ENCODE data around the gene CIC.
"Not testable (repeated sequence)": the region's sequence is repeated elsewhere in the genome, so short reads cannot be mapped to it uniquely, and the experiment has no call there.

Gene CIC

GRCh38 chr19:42335971-42336370 lies 66.9 kb downstream of the CIC start:
- no peak for DNase-seq

- DNase-seq, result not testable (repeated sequence)
Measured at GRCh38 chr19:42339126-42339860, 70.2 kb downstream of the CIC start.

DNA sequence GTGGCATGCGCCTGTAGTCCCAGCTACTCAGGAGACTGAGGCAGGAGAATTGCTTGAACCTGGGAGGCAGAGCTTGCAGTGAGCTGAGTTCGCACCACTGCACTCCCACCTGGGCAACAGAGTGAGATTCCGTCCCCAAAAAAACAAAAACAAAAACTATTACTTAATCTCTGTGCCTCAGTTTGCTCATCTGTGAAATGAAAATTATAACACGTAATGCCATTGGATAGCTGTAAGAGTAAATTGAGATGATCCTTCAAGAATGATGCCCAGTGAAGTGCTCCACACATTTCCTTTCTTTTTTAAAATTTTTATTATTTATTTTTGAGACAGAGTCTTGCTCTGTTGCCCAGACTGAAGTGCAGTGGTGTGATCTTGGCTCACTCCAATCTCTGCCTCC lies 70.9 kb downstream of the CIC start:
- not testable (repeated sequence) for DNase-seq

DNA sequence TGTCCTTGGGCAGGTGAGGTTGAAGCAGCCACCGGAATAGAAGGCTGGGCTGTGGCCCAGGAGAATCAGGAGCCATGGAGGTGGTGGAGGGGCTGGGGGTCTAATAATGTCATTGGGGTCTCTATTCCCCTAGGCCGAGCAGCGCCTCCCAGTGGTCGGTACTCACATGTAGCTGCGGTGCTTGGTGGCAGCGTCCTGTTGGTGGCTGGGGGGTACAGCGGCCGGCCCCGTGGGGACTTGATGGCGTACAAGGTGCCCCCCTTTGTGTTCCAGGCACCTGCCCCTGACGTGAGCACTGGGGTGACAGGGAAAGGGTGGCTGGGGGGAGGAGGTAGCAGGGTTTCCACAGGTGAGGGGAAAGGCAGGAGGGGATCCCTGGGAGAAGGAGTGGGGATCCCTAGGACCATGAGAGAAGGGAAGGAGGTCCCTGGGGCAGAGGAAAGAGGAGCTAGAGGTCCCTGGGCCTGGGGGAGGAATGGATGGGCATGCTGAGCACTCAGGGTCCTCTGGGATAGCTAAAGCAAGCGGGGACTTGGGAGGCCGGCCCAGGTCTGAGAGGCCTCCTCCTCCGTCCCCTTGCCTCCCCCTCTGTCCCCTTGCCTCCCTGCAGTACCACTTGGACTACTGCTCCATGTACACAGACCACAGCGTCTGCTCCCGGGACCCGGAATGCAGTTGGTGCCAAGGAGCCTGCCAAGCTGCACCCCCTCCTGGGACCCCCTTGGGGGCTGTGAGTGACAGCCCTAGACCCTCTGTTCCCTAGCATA lies 74.5 kb downstream of the CIC start:
- no peak for DNase-seq

GRCh38 chr19:42344336-42344893 lies 75.4 kb downstream of the CIC start:
- no peak for DNase-seq

Measured in activated gamma-delta T cell (primary cell).